ENCODE results near the gene LYZL1.

DNA sequence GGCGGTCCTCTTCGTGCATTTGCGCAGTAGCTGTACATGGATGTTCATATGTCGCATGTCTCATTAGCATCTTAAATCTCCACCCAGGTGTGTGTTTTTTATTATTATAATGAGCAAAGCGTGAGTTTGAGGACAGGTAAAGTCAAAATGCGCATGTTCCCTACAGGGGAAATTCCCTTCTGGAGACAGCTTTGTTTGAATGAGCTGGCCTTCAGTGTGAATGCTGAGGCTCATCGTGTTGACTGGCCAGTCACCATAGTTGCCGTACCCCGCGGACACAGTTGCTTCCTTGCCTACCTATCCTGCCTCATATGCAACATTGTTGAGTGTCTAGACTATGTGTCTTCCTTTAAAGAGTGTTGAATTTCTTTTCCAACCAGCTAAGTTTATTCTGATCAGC lies 13.6 kb downstream of the LYZL1 start:
- TF ChIP-seq TAF1 (IDR thresholded peaks at IDR 0.05; ENCODE audit: low read depth, low read length) = no peak
- TF ChIP-seq SPI1 (IDR thresholded peaks at IDR 0.05; ENCODE audit: low read depth, low read length) = no peak

Measured in GM12891 (cell line).